CD8-positive, alpha-beta memory T cell (primary cell): ENCODE results near the gene EMC6. TPM values are rescaled to one million over a fixed set of nuclear protein-coding genes. Genes with fewer than 3 reads are reported as not detected.

ENCODE experiments used
- CTCF ChIA-PET: fragments of 350-600 bp; sonication (Branson Sonifier 250); formaldehyde crosslinking; loops from one replicate; lab custom pipeline; 2021; ENCODE audit warnings: antibody characterized with exemption; lab: Charles Lee
- POLR2A ChIA-PET: fragments of 350-600 bp; sonication (Branson Sonifier 250); formaldehyde crosslinking; loops from one replicate; lab custom pipeline; 2021; ENCODE audit warnings: antibody characterized with exemption; lab: Charles Lee
- DNase-seq, 5 donors: peaks; one replicate each; pipeline versions ENCODE4 v3.0.0 to v3.0.0-alpha.2; 2020 to 2022; ENCODE audit warnings: mixed read lengths in 1 of 5
- H3K27ac ChIP-seq: one replicate; pipeline ENCODE4 v1.7.0; 2013; ENCODE audit warnings: low read depth, mild to moderate bottlenecking, low read length, moderate library complexity
- H3K27me3 ChIP-seq: 2 replicates; pipeline ENCODE4 v1.7.0; 2013; ENCODE audit warnings: low read length, mild to moderate bottlenecking; ENCODE audit not compliant: insufficient read depth, poor library complexity, severe bottlenecking
- H3K36me3 ChIP-seq: 2 replicates; pipeline ENCODE4 v1.7.0; 2013; ENCODE audit warnings: mild to moderate bottlenecking, low read length, moderate library complexity; ENCODE audit not compliant: insufficient read depth
- H3K4me1 ChIP-seq: 2 replicates; pipeline ENCODE4 v1.7.0; 2013; ENCODE audit warnings: mild to moderate bottlenecking, low read length, moderate library complexity; ENCODE audit not compliant: insufficient read depth
- H3K4me3 ChIP-seq: 2 replicates; pipeline ENCODE4 v1.7.0; 2013; ENCODE audit warnings: mild to moderate bottlenecking, low read length
- H3K9me3 ChIP-seq: 2 replicates; pipeline ENCODE4 v1.7.0; 2013; ENCODE audit warnings: mild to moderate bottlenecking, low read length
- H3K27ac Mint-ChIP-seq, 8 donors: one replicate each; pipeline ENCODE4 v1.8.0; 2020 to 2021; ENCODE audit warnings: mixed read lengths in 8 of 8, mild to moderate bottlenecking in 6 of 8, inconsistent platforms in 3 of 8, moderate library complexity in 3 of 8
- H3K27me3 Mint-ChIP-seq, 2 donors: one replicate each; pipeline ENCODE4 v1.8.0; 2020 to 2021; ENCODE audit warnings: mixed read lengths in 2 of 2, mild to moderate bottlenecking in 1 of 2, moderate library complexity in 1 of 2
- H3K36me3 Mint-ChIP-seq, 3 donors: one replicate each; pipeline ENCODE4 v1.8.0; 2020 to 2021; ENCODE audit warnings: mixed read lengths in 3 of 3, inconsistent platforms in 1 of 3, mild to moderate bottlenecking in 1 of 3
- H3K4me1 Mint-ChIP-seq, 3 donors: one replicate each; pipeline ENCODE4 v1.8.0; 2020 to 2021; ENCODE audit warnings: mixed read lengths in 3 of 3, inconsistent platforms in 1 of 3, mild to moderate bottlenecking in 1 of 3
- H3K4me3 Mint-ChIP-seq, 7 donors: one replicate each; pipeline ENCODE4 v1.8.0; 2020 to 2021; ENCODE audit warnings: mixed read lengths in 7 of 7, mild to moderate bottlenecking in 6 of 7, moderate library complexity in 4 of 7, inconsistent platforms in 2 of 7
- H3K9me3 Mint-ChIP-seq, 5 donors: one replicate each; pipeline ENCODE4 v1.8.0; 2020 to 2022; ENCODE audit warnings: mixed read lengths in 5 of 5, mild to moderate bottlenecking in 3 of 5, moderate library complexity in 2 of 5, inconsistent platforms in 1 of 5
- polyA plus RNA-seq: library from polyadenylated mRNA; unstranded; fragments of 300-500 nt; fragmentation: Illumina TruSeq; gene quantifications from one replicate; pipeline ENCODE4 v1.2.3, GENCODE V29; 2021
- total RNA-seq, 2 experiments: library from RNA; stranded (reverse); gene quantifications; one replicate each; pipeline ENCODE4 v1.2.3, GENCODE V29; 2021

EMC6 gene
- total and polyA plus RNA-seq, 3 experiments from 2014 or later, result 95.1 to 119 (median 103) TPM

DNA sequence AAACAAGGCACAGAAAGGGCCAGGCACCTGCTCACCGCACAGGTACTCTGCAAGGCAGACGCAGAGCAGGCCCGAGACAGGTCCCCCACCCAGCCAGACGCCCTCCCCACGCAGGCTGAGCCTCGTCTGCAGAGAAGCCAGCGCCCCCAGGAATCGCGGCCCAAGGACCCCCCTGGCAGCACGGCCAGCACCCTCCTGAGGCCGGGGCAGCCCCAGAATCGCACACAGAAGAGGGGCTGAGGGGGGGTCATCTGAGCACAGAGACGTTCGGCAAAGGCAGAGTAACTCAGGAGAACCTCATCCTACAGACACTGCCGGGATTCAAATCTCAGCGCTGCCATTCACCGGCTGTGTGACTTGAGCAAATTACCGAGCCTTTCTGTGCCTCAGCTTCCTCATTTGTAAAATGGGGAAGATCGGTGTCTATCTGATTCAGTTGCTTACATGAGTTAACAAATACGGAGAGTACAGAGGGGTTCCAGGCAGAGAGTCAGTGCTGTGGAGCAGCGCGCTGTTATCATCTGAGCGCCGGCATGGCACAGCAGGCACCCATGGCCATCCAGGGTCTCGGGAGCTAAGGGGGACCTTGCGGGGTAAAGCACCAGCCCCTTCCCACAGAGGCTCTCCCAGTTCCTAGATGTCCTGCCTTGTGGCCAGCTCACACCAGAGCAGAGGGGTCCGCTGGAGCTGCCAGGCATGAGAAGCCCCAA, 10.4 kb downstream of the EMC6 start:
- POLR2A ChIA-PET, result no interaction called here
- H3K27ac Mint-ChIP-seq, result no peak overlapping the region
- H3K9me3 Mint-ChIP-seq, result no peaks in the 10 kb centered on the region
- Histone ChIP-seq H3K27ac (no peak overlapping the region), H3K4me1 (peaks cover 6% of the 10 kb centered on the region), H3K4me3 (no peak overlapping the region), H3K36me3 (no peaks in the 10 kb centered on the region), H3K27me3 (no peaks in the 10 kb centered on the region), H3K9me3 (no peaks in the 10 kb centered on the region)
- H3K4me1 Mint-ChIP-seq, result peaks cover 7 to 14% (median 13%) of the 10 kb centered on the region in 3 donors
- CTCF ChIA-PET, result interaction anchor here (1.0 to 1.6 kb wide), 2 partner anchors 17 to 44 kb away, joined by 3 read pairs; partner anchors contain the start of genes HASPIN and P2RX5
- no peaks in the 10 kb centered on the region for H3K27me3 Mint-ChIP-seq
- DNase-seq, result no peak
- no peak overlapping the region for H3K4me3 Mint-ChIP-seq
- H3K36me3 Mint-ChIP-seq, result peaks cover 0 to 26% (median 4%) of the 10 kb centered on the region in 3 donors

DNA sequence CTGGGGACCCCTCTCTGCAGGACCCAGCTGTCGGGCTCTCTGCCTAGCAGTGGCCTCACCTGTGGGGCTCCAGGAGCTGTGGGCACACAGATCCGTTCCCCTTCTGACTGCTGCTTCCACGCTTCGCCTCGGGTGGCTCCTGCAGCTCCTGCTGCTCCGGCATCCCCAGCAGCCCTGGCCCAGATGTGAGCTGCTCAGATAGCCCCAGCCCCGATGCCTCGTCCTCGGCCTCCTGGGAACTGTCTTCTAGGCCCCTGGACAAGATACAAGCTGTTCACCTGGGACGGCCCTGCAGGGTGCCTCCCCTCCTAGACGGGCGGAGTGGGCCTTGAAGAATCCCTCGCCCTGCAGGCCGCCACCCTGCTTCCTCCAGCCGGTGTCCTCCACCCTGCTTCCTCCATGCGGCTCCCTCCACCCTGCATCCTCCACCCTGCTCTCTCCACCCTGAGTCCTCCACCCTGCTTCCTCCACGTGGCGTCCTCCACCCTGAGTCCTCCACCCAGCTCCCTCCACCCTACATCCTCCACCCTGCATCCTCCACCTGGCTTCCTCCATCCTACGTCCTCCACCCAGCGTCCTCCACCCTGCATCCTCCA, 11.0 kb downstream of the EMC6 start:
- Histone ChIP-seq H3K9me3 (no peaks in the 10 kb centered on the region), H3K4me3 (no peak overlapping the region), H3K27ac (no peak overlapping the region), H3K36me3 (no peaks in the 10 kb centered on the region), H3K4me1 (peaks cover 6% of the 10 kb centered on the region), H3K27me3 (no peaks in the 10 kb centered on the region)
- Mint-ChIP-seq H3K27ac (peak overlapping the region in 3 of 8 donors; percentile 26 to 58 (median 29)), H3K4me3 (no peak overlapping the region), H3K27me3 (no peaks in the 10 kb centered on the region), H3K4me1 (peaks cover 7 to 14% (median 12%) of the 10 kb centered on the region in 3 donors), H3K9me3 (no peaks in the 10 kb centered on the region), H3K36me3 (peaks cover 0 to 26% (median 4%) of the 10 kb centered on the region in 3 donors)
- DNase-seq, result no peak
- ChIA-PET CTCF (interaction anchor here (1.0 kb wide), 1 partner anchor 44 kb away, joined by 3 read pairs; the partner anchor contains the start of gene HASPIN), POLR2A (no interaction called here)

- no peak overlapping the region for H3K27ac Mint-ChIP-seq
- peaks cover 0 to 24% (median 4%) of the 10 kb centered on the region in 3 donors for H3K36me3 Mint-ChIP-seq
- H3K27me3 Mint-ChIP-seq, result no peaks in the 10 kb centered on the region
- no peaks in the 10 kb centered on the region for H3K9me3 Mint-ChIP-seq
- Histone ChIP-seq H3K4me1 (peaks cover 6% of the 10 kb centered on the region), H3K27me3 (no peaks in the 10 kb centered on the region), H3K27ac (no peak overlapping the region), H3K36me3 (no peaks in the 10 kb centered on the region), H3K4me3 (no peak overlapping the region), H3K9me3 (no peaks in the 10 kb centered on the region)
- no peak for DNase-seq
- POLR2A ChIA-PET, result no interaction called here
- H3K4me1 Mint-ChIP-seq, result peaks cover 7 to 14% (median 10%) of the 10 kb centered on the region in 3 donors
- no peak overlapping the region for H3K4me3 Mint-ChIP-seq
- CTCF ChIA-PET, result no interaction called here
These were observed 12.4 kb downstream of the EMC6 start for GRCh38 chr17:3681057-3681456.

DNA sequence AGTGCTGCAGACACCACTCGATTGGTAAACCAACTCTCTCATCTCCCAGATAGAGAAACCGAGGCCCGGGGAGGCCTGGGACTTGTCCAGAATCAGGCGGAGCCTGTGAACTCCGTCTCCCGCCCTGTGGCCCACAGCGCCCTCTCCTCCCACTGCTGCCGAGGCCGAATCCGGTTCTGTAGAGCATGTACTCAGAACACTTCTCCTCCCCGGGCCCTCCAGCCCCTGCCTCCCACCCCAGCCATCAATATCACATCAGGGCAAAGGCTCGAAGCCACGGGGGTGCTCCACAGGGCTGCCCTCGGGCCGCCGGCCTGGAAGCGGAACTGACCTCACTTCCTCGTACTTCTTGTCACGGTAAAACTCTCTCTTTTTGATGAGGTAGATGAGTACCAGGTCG, 13.0 kb downstream of the EMC6 start:
- H3K4me1 Mint-ChIP-seq, result peaks cover 7 to 14% (median 10%) of the 10 kb centered on the region in 3 donors
- peaks cover 0 to 20% (median 4%) of the 10 kb centered on the region in 3 donors for H3K36me3 Mint-ChIP-seq
- peak overlapping the region in 1 of 8 donors; percentile 42 for H3K27ac Mint-ChIP-seq
- DNase-seq, result no peak
- H3K27me3 Mint-ChIP-seq, result no peaks in the 10 kb centered on the region
- ChIA-PET POLR2A (no interaction called here), CTCF (no interaction called here)
- Histone ChIP-seq H3K36me3 (no peaks in the 10 kb centered on the region), H3K9me3 (no peaks in the 10 kb centered on the region), H3K27ac (no peak overlapping the region), H3K4me3 (no peak overlapping the region), H3K27me3 (no peaks in the 10 kb centered on the region), H3K4me1 (peaks cover 6% of the 10 kb centered on the region)
- H3K4me3 Mint-ChIP-seq, result no peak overlapping the region
- H3K9me3 Mint-ChIP-seq, result no peaks in the 10 kb centered on the region

DNA sequence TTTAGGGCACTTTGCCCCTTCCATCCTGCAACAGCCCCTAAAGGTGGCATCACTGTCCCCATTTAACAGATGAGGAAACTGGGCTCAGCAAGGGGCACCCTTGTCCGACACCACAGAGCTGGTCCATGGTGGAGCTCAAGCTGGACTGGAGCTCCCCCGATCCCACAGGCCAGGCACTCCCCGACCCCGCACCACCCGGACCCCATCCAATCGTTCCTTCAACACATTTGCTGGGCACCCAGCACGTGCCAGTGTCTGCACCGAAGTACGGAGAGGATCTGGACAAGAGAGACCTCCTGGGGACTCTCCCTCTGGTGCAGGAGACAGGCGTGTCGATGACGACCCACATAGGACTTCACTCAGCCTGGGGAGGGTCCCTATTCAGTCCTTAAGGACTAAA, 13.4 kb downstream of the EMC6 start:
- ChIA-PET POLR2A (interaction anchor here (1.1 kb wide), 1 partner anchor 106 kb away, joined by 3 read pairs; no protein-coding TSS in a partner anchor), CTCF (interaction anchor here (0.7 to 2.7 kb wide), 12 partner anchors 8 to 164 kb away, joined by 3 to 23 read pairs (median 5); partner anchors contain the start of genes EMC6, HASPIN, NCBP3 and P2RX5)
- Mint-ChIP-seq H3K4me3 (no peak overlapping the region), H3K36me3 (peaks cover 0 to 19% (median 4%) of the 10 kb centered on the region in 3 donors), H3K4me1 (peaks cover 7 to 14% (median 10%) of the 10 kb centered on the region in 3 donors), H3K27ac (no peak overlapping the region), H3K9me3 (no peaks in the 10 kb centered on the region), H3K27me3 (no peaks in the 10 kb centered on the region)
- H3K27me3 ChIP-seq, result no peaks in the 10 kb centered on the region
- peaks cover 6% of the 10 kb centered on the region for H3K4me1 ChIP-seq
- H3K4me3 ChIP-seq, result no peak overlapping the region
- no peak for DNase-seq
- no peaks in the 10 kb centered on the region for H3K36me3 ChIP-seq
- H3K27ac ChIP-seq, result no peak overlapping the region
- no peaks in the 10 kb centered on the region for H3K9me3 ChIP-seq

- Mint-ChIP-seq H3K4me1 (peaks cover 7 to 14% (median 10%) of the 10 kb centered on the region in 3 donors), H3K27me3 (no peaks in the 10 kb centered on the region), H3K27ac (peak overlapping the region in 6 of 8 donors; percentile 1 to 79 (median 70)), H3K36me3 (peaks cover 0 to 10% (median 0%) of the 10 kb centered on the region in 3 donors), H3K9me3 (no peaks in the 10 kb centered on the region), H3K4me3 (peak overlapping the region in 2 of 7 donors; percentile 26 to 27)
- peaks cover 6% of the 10 kb centered on the region for H3K4me1 ChIP-seq
- peak in 4 of 5 donors; percentile 42 to 74 (median 54) for DNase-seq
- H3K36me3 ChIP-seq, result no peaks in the 10 kb centered on the region
- H3K9me3 ChIP-seq, result no peaks in the 10 kb centered on the region
- H3K4me3 ChIP-seq, result no peak overlapping the region
- ChIA-PET CTCF (interaction anchor here (0.6 to 2.7 kb wide), 23 partner anchors 9 to 163 kb away, joined by 3 to 23 read pairs (median 4); partner anchors contain the start of genes EMC6, HASPIN, NCBP3 and P2RX5), POLR2A (interaction anchor here (1.1 kb wide), 1 partner anchor 105 kb away, joined by 3 read pairs; no protein-coding TSS in a partner anchor)
- H3K27me3 ChIP-seq, result no peaks in the 10 kb centered on the region
- H3K27ac ChIP-seq, result no peak overlapping the region
These were observed 14.5 kb downstream of the EMC6 start for GRCh38 chr17:3683054-3683511.

DNA sequence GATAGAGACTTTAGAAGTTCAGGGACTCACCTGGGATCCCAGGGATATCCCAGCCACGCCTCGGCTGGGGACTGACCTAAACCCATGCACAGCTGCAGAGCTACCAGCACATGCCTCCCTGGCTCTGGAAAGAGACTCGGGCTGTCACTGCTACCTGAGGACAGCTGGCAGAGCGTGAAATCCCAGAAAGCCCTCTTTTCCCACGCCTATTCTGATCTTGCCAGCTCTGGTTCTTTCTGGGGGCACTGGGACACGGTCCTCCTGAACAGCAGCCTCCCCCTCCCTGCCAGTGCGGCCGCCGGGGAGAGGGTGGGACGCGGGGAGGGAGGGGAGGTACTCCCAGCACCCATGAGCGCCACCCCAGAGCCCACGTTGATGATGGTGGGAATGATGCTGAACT, 16.6 kb downstream of the EMC6 start:
- Mint-ChIP-seq H3K4me1 (peaks cover 10 to 14% (median 11%) of the 10 kb centered on the region in 3 donors), H3K36me3 (peaks cover 0 to 15% (median 3%) of the 10 kb centered on the region in 3 donors), H3K4me3 (no peak overlapping the region), H3K9me3 (no peaks in the 10 kb centered on the region), H3K27me3 (no peaks in the 10 kb centered on the region), H3K27ac (no peak overlapping the region)
- POLR2A ChIA-PET, result no interaction called here
- H3K27ac ChIP-seq, result no peak overlapping the region
- CTCF ChIA-PET, result no interaction called here
- no peak overlapping the region for H3K4me3 ChIP-seq
- no peaks in the 10 kb centered on the region for H3K9me3 ChIP-seq
- peaks cover 6% of the 10 kb centered on the region for H3K4me1 ChIP-seq
- no peaks in the 10 kb centered on the region for H3K36me3 ChIP-seq
- H3K27me3 ChIP-seq, result no peaks in the 10 kb centered on the region
- no peak for DNase-seq
